ENCODE results near the gene C16orf89.

GRCh38 chr16:5041600-5042133 is 24.1 kb downstream of the C16orf89 start:
- TF ChIP-seq CTCF (IDR thresholded peaks at IDR 0.05 in 4 of 5, conservative IDR thresholded peaks at IDR 0.05 in 1 of 5) (no peak), POLR2A (IDR thresholded peaks at IDR 0.05) (no peak)

Measured in gastrocnemius medialis (tissue), 4 donors.